Esophagus (tissue), 2 donors: Measurements from ENCODE around the gene CTCF. TPM values are rescaled to one million over a fixed set of nuclear protein-coding genes. Genes with fewer than 3 reads are reported as not detected.
A peak's percentile ranks its signal among the peaks of the same experiment; 100 is the strongest.

ENCODE experiments used
- H3K27ac ChIP-seq, 2 donors: one replicate each; pipeline ENCODE4 v1.5.1; 2013; ENCODE audit warnings: low read depth in 2 of 2, mild to moderate bottlenecking in 2 of 2, inconsistent platforms in 1 of 2, low read length in 1 of 2, moderate library complexity in 1 of 2
- H3K27me3 ChIP-seq, 2 donors: one replicate each; pipeline ENCODE4 v1.6.1; 2013; ENCODE audit warnings: low read length in 2 of 2, control low read depth in 1 of 2, mild to moderate bottlenecking in 1 of 2; ENCODE audit not compliant: insufficient read depth in 2 of 2, control insufficient read depth in 1 of 2
- H3K36me3 ChIP-seq, 2 donors: one replicate each; pipeline ENCODE4 v1.6.1; 2013; ENCODE audit warnings: low read length in 1 of 2; ENCODE audit not compliant: control insufficient read depth in 2 of 2, insufficient read depth in 2 of 2
- H3K4me1 ChIP-seq, 2 donors: one replicate each; pipeline ENCODE4 v1.6.1; 2013; ENCODE audit warnings: low read length in 1 of 2; ENCODE audit not compliant: control insufficient read depth in 2 of 2, insufficient read depth in 2 of 2
- H3K4me3 ChIP-seq, 2 donors: one replicate each; pipeline ENCODE4 v1.5.1; 2013; ENCODE audit warnings: low read length in 2 of 2, mild to moderate bottlenecking in 2 of 2, low read depth in 1 of 2, moderate library complexity in 1 of 2
- H3K9me3 ChIP-seq, 2 donors: one replicate each; pipeline ENCODE4 v1.6.1; 2013; ENCODE audit warnings: mild to moderate bottlenecking in 2 of 2, low read depth in 1 of 2, low read length in 1 of 2, moderate library complexity in 1 of 2; ENCODE audit not compliant: control insufficient read depth in 2 of 2, insufficient read depth in 1 of 2
- WGBS, 2 donors: extraction: QIAGEN DNeasy Blood & Tissue Kit; methylation state at CpG; one replicate each; pipeline ENCODE4 v1.1.7; 2013; 5-methylcytosine and 5-hydroxymethylcytosine counted together
- polyA plus RNA-seq, 2 donors: library from polyadenylated mRNA; stranded (reverse); fragments of 200-250 nt; gene quantifications; one replicate each; pipeline ENCODE4 v1.2.3, GENCODE V29; 2013
- donor health status: healthy with polysubstance abuse.
- donor health status: Bipolar disorder and iron deficiency.

Gene CTCF
- polyA plus RNA-seq, 2 donors = 16.9 to 21.3 TPM

- Histone ChIP-seq H3K36me3 (peaks cover 2 to 6% of the 10 kb centered on the region in 2 donors), H3K4me3 (peak within 1 kb of the TSS; percentile 61 to 67), H3K4me1 (peaks cover 16 to 18% of the 10 kb centered on the region in 2 donors), H3K9me3 (no peaks in the 10 kb centered on the region), H3K27ac (peak within 1 kb of the TSS; percentile 76 to 83), H3K27me3 (no peaks in the 10 kb centered on the region)
- 6 to 9% methylated on average over 65 to 78 of the region's 78 CpGs for WGBS, 2 donors
Measured at GRCh38 chr16:67666559-67667452, 104.5 kb downstream of the CTCF start, which contains the start of the genes C16orf86 and ENKD1. Gene C16orf86, plus strand, starts transcription at chr16:67666814. Its CDS starts 157 bp downstream, at chr16:67666971. Gene ENKD1, minus strand, starts transcription at chr16:67666750. Its CDS starts 308 bp downstream, at chr16:67666442.

- Histone ChIP-seq H3K4me3 (peak overlapping the region; percentile 61 to 67), H3K27ac (peak overlapping the region; percentile 76 to 83), H3K36me3 (peaks cover 0 to 4% of the 10 kb centered on the region in 2 donors), H3K27me3 (no peaks in the 10 kb centered on the region), H3K9me3 (no peaks in the 10 kb centered on the region), H3K4me1 (peaks cover 16 to 18% of the 10 kb centered on the region in 2 donors)
- 32 to 38% methylated on average over 10 of the region's 10 CpGs for WGBS, 2 donors
Measured at GRCh38 chr16:67667453-67667816, 105.1 kb downstream of the CTCF start.

GRCh38 chr16:67667817-67668494, 105.6 kb downstream of the CTCF start:
- peaks cover 16 to 18% of the 10 kb centered on the region in 2 donors for H3K4me1 ChIP-seq
- peak overlapping the region in 1 of 2 donors; percentile 67 for H3K4me3 ChIP-seq
- H3K27me3 ChIP-seq = no peaks in the 10 kb centered on the region
- peaks cover 0 to 4% of the 10 kb centered on the region in 2 donors for H3K36me3 ChIP-seq
- H3K27ac ChIP-seq = peak overlapping the region; percentile 76 to 83
- no peaks in the 10 kb centered on the region for H3K9me3 ChIP-seq
- 21 to 22% methylated on average over 18 of the region's 18 CpGs for WGBS, 2 donors

- 83 to 84% methylated on average over 6 of the region's 6 CpGs for WGBS, 2 donors
- Histone ChIP-seq H3K4me1 (peaks cover 16 to 22% of the 10 kb centered on the region in 2 donors), H3K36me3 (no peaks in the 10 kb centered on the region), H3K4me3 (no peak overlapping the region), H3K9me3 (no peaks in the 10 kb centered on the region), H3K27ac (peak overlapping the region in 1 of 2 donors; percentile 83), H3K27me3 (no peaks in the 10 kb centered on the region)
Measured at GRCh38 chr16:67668495-67669157, 106.3 kb downstream of the CTCF start.

GRCh38 chr16:67669499-67670101, 107.3 kb downstream of the CTCF start:
- Histone ChIP-seq H3K9me3 (no peaks in the 10 kb centered on the region), H3K27ac (no peak overlapping the region), H3K36me3 (no peaks in the 10 kb centered on the region), H3K4me3 (no peak overlapping the region), H3K4me1 (peaks cover 16 to 27% of the 10 kb centered on the region in 2 donors), H3K27me3 (no peaks in the 10 kb centered on the region)
- WGBS, 2 donors = 80 to 83% methylated on average over 10 of the region's 10 CpGs

- Histone ChIP-seq H3K4me1 (peaks cover 12 to 31% of the 10 kb centered on the region in 2 donors), H3K9me3 (no peaks in the 10 kb centered on the region), H3K27me3 (no peaks in the 10 kb centered on the region), H3K4me3 (no peak overlapping the region), H3K27ac (peak overlapping the region; percentile 63 to 69), H3K36me3 (peaks cover 0 to 10% of the 10 kb centered on the region in 2 donors)
- whole genome bisulfite sequencing, 2 donors = 34% methylated on average over 4 of the region's 4 CpGs
Measured at GRCh38 chr16:67672306-67672705, 110.0 kb downstream of the CTCF start.

- Histone ChIP-seq H3K9me3 (no peaks in the 10 kb centered on the region), H3K4me1 (peaks cover 8 to 28% of the 10 kb centered on the region in 2 donors), H3K36me3 (peaks cover 0 to 14% of the 10 kb centered on the region in 2 donors), H3K27me3 (no peaks in the 10 kb centered on the region), H3K4me3 (no peak overlapping the region), H3K27ac (peak overlapping the region; percentile 69 to 88)
- 53 to 55% methylated on average over 13 of the region's 13 CpGs for WGBS, 2 donors
Measured at GRCh38 chr16:67672739-67673662, 110.7 kb downstream of the CTCF start.

GRCh38 chr16:67673712-67674580, 111.6 kb downstream of the CTCF start:
- Histone ChIP-seq H3K27ac (peak overlapping the region; percentile 69 to 88), H3K4me3 (no peak overlapping the region), H3K9me3 (no peaks in the 10 kb centered on the region), H3K36me3 (peaks cover 0 to 14% of the 10 kb centered on the region in 2 donors), H3K27me3 (no peaks in the 10 kb centered on the region), H3K4me1 (peaks cover 4 to 28% of the 10 kb centered on the region in 2 donors)
- 42 to 49% methylated on average over 21 of the region's 21 CpGs for WGBS, 2 donors
